H1 (cell line): ENCODE data around the gene CDK4. TPM values are rescaled to one million over a fixed set of nuclear protein-coding genes. Genes with fewer than 3 reads are reported as not detected.

ENCODE experiments used
- CTCF ChIA-PET: fragments of 300-600 bp; sonication (Branson Sonifier 250); formaldehyde crosslinking; loops from one replicate; lab custom pipeline; 2021; ENCODE audit not compliant: partially characterized antibody; lab: Charles Lee
- POLR2A ChIA-PET: fragments of 300-600 bp; sonication (Branson Sonifier 250); formaldehyde crosslinking; loops from one replicate; lab custom pipeline; 2021; ENCODE audit warnings: inconsistent platforms; ENCODE audit not compliant: partially characterized antibody; lab: Charles Lee
- DNase-seq, 2 experiments: peaks; one replicate each; pipeline versions ENCODE4 v3.0.0 to v3.0.0-alpha.2; 2010 to 2022; ENCODE audit warnings: low spot score in 2 of 2, low read depth in 1 of 2, mixed read lengths in 1 of 2
- FAIRE-seq: peaks from 2 replicates; lab custom pipeline; 2011; peaks lifted over from hg19 to GRCh38; lab: Jason Lieb, UNC
- H2AFZ ChIP-seq: 2 replicates; pipeline ENCODE4 v1.8.1; 2012; ENCODE audit warnings: low read length, inconsistent platforms
- H2AK5ac ChIP-seq: 2 replicates; pipeline ENCODE4 v1.6.1; 2013; ENCODE audit warnings: low read depth, low read length
- H2BK120ac ChIP-seq: replicated peaks from 2 replicates; pipeline ENCODE3; 2013; ENCODE audit warnings: low read depth, low read length, inconsistent platforms
- H2BK12ac ChIP-seq: 2 replicates; pipeline ENCODE4 v1.6.1; 2013; ENCODE audit warnings: low read depth, low read length
- H2BK15ac ChIP-seq: 2 replicates; pipeline ENCODE4 v1.6.1; 2013; ENCODE audit warnings: low read length
- H2BK20ac ChIP-seq: 2 replicates; pipeline ENCODE4 v1.6.1; 2013; ENCODE audit warnings: low read length
- H2BK5ac ChIP-seq: 2 replicates; pipeline ENCODE4 v1.6.1; 2013; ENCODE audit warnings: low read depth, low read length
- H3K14ac ChIP-seq: 2 replicates; pipeline ENCODE4 v1.6.1; 2013; ENCODE audit warnings: inconsistent platforms; ENCODE audit not compliant: insufficient read length
- H3K18ac ChIP-seq: 2 replicates; pipeline ENCODE4 v1.6.1; 2013; ENCODE audit warnings: low read length; ENCODE audit errors: extremely low read depth
- H3K23ac ChIP-seq: 2 replicates; pipeline ENCODE4 v1.6.1; 2013; ENCODE audit warnings: inconsistent platforms; ENCODE audit not compliant: insufficient read length
- H3K23me2 ChIP-seq: 2 replicates; pipeline ENCODE4 v1.6.1; 2013; ENCODE audit warnings: low read depth, low read length
- H3K27ac ChIP-seq: 2 replicates; pipeline ENCODE4 v1.6.1; 2011; ENCODE audit warnings: low read depth, low read length, inconsistent platforms
- H3K27me3 ChIP-seq, 4 experiments: replicated peaks in 1 of 4; 1 replicate in 1 of 4; 2 replicates in 3 of 4; pipeline versions ENCODE4 v1.6.1 to v1.8.1; 2011 to 2013; ENCODE audit warnings: low read length in 3 of 4, mild to moderate bottlenecking in 3 of 4, inconsistent platforms in 2 of 4, mixed read lengths in 2 of 4, moderate library complexity in 1 of 4; ENCODE audit not compliant: control insufficient read depth in 3 of 4, insufficient read depth in 3 of 4; ENCODE audit errors: extremely low read depth in 1 of 4
- H3K36me3 ChIP-seq, 4 experiments: 2 replicates each; pipeline versions ENCODE4 v1.6.1 to v1.8.1; 2011 to 2013; ENCODE audit warnings: mild to moderate bottlenecking in 4 of 4, low read length in 3 of 4, moderate library complexity in 2 of 4, control low read depth in 1 of 4, inconsistent platforms in 1 of 4; ENCODE audit not compliant: insufficient read depth in 4 of 4, control insufficient read depth in 2 of 4
- H3K4ac ChIP-seq: replicated peaks from 2 replicates; pipeline ENCODE3; 2013; ENCODE audit warnings: low read length, low read depth, mixed read lengths, inconsistent platforms; ENCODE audit not compliant: insufficient read length
- H3K4me1 ChIP-seq, 4 experiments: replicated peaks in 1 of 4; 1 replicate in 1 of 4; 2 replicates in 3 of 4; pipeline versions ENCODE4 v1.6.1 to v1.8.1; 2011 to 2013; ENCODE audit warnings: low read length in 3 of 4, inconsistent platforms in 2 of 4, mixed read lengths in 1 of 4; ENCODE audit not compliant: insufficient read depth in 4 of 4, control insufficient read depth in 3 of 4
- H3K4me2 ChIP-seq, 2 experiments: 2 replicates each; pipeline versions ENCODE4 v1.6.1 to v1.8.1; 2011 to 2013; ENCODE audit warnings: low read depth in 2 of 2, low read length in 2 of 2, control low read depth in 1 of 2, inconsistent platforms in 1 of 2, mild to moderate bottlenecking in 1 of 2; ENCODE audit not compliant: insufficient read depth in 1 of 2
- H3K4me3 ChIP-seq, 4 experiments: fragments of 200-600, 300-600 bp in 1 of 4; sonication (generic), shearing (Covaris generic), sonication (Bioruptor Twin) in 1 of 4; 2 replicates each; pipeline versions ENCODE4 v1.5.1 to v1.8.1; 2011 to 2016; ENCODE audit warnings: low read length in 4 of 4, low read depth in 3 of 4, control low read depth in 2 of 4, inconsistent platforms in 2 of 4, mild to moderate bottlenecking in 2 of 4, mixed read lengths in 1 of 4, moderate library complexity in 1 of 4; ENCODE audit not compliant: insufficient read depth in 2 of 4; ENCODE audit errors: extremely low read depth in 1 of 4
- H3K56ac ChIP-seq: replicated peaks from 2 replicates; pipeline ENCODE3; 2013; ENCODE audit warnings: low read depth, mild to moderate bottlenecking, mixed read lengths, low read length, inconsistent platforms; ENCODE audit not compliant: insufficient read length
- H3K79me1 ChIP-seq: 2 replicates; pipeline ENCODE4 v1.6.1; 2013; ENCODE audit warnings: low read depth, low read length, control low read depth
- H3K79me2 ChIP-seq, 2 experiments: 2 replicates each; pipeline versions ENCODE4 v1.6.1 to v1.8.1; 2012 to 2013; ENCODE audit warnings: low read length in 2 of 2, mild to moderate bottlenecking in 2 of 2, inconsistent platforms in 1 of 2; ENCODE audit not compliant: insufficient read depth in 2 of 2, control insufficient read depth in 1 of 2
- H3K9ac ChIP-seq, 4 experiments: replicated peaks in 1 of 4; 1 replicate in 1 of 4; 2 replicates in 3 of 4; pipeline versions ENCODE4 v1.6.1 to v1.8.1; 2011 to 2013; ENCODE audit warnings: low read depth in 3 of 4, low read length in 3 of 4, control low read depth in 2 of 4, mild to moderate bottlenecking in 2 of 4, moderate library complexity in 2 of 4, inconsistent platforms in 1 of 4; ENCODE audit errors: extremely low read depth in 1 of 4
- H3K9me3 ChIP-seq, 2 experiments: 2 replicates each; pipeline versions ENCODE4 v1.6.1 to v1.8.1; 2012 to 2013; ENCODE audit warnings: mild to moderate bottlenecking in 2 of 2, moderate library complexity in 2 of 2, control low read depth in 1 of 2, inconsistent platforms in 1 of 2, low read depth in 1 of 2, low read length in 1 of 2, mixed read lengths in 1 of 2; ENCODE audit not compliant: insufficient read depth in 2 of 2
- H4K20me1 ChIP-seq, 2 experiments: replicated peaks in 1 of 2; 2 replicates each; pipeline versions ENCODE3 to v1.8.1; 2011 to 2013; ENCODE audit warnings: inconsistent platforms in 2 of 2, low read length in 2 of 2, mild to moderate bottlenecking in 1 of 2; ENCODE audit not compliant: insufficient read depth in 2 of 2, control insufficient read depth in 1 of 2
- H4K5ac ChIP-seq: 2 replicates; pipeline ENCODE4 v1.6.1; 2013; ENCODE audit warnings: low read length, low read depth, mixed read lengths, inconsistent platforms; ENCODE audit not compliant: insufficient read length
- H4K8ac ChIP-seq: 2 replicates; pipeline ENCODE4 v1.8.0; 2013; ENCODE audit warnings: mild to moderate bottlenecking, moderate library complexity, low read length, inconsistent platforms; ENCODE audit not compliant: insufficient read depth; ENCODE audit errors: extremely low read depth
- H4K91ac ChIP-seq: replicated peaks from 2 replicates; pipeline ENCODE3; 2013; ENCODE audit warnings: low read length, mixed read lengths, inconsistent platforms; ENCODE audit not compliant: insufficient read length
- CHD2 ChIP-seq: IDR thresholded peaks from 2 replicates; pipeline ENCODE4 v1.6.1; 2012; ENCODE audit warnings: low read length, improper control_type of control experiment
- CREB1 ChIP-seq: IDR thresholded peaks from 2 replicates; pipeline ENCODE4 v1.6.1; 2012; ENCODE audit warnings: inconsistent platforms
- EZH2 ChIP-seq: fragments of 200-600 bp; sonication (generic); IDR thresholded peaks from 2 replicates; pipeline ENCODE4 v1.7.1; 2012; ENCODE audit warnings: low read depth, mild to moderate bottlenecking, moderate library complexity, low read length, inconsistent platforms; ENCODE audit not compliant: severe bottlenecking
- FOSL1 ChIP-seq: IDR thresholded peaks from 2 replicates; pipeline ENCODE4 v1.6.1; 2011; ENCODE audit warnings: mild to moderate bottlenecking, low read depth, low read length, moderate library complexity; ENCODE audit not compliant: insufficient read depth
- JUND ChIP-seq: IDR thresholded peaks from 2 replicates; pipeline ENCODE4 v1.6.1; 2011; ENCODE audit warnings: mild to moderate bottlenecking, improper control_type of control experiment, low read length
- KDM4A ChIP-seq: IDR thresholded peaks from one replicate; pipeline ENCODE4 v1.7.1; 2012; ENCODE audit warnings: low read depth, mild to moderate bottlenecking, moderate library complexity, low read length, inconsistent platforms; ENCODE audit not compliant: severe bottlenecking
- RXRA ChIP-seq: IDR thresholded peaks from 2 replicates; pipeline ENCODE4 v1.6.1; 2011; ENCODE audit warnings: low read depth, mild to moderate bottlenecking, low read length, moderate library complexity; ENCODE audit not compliant: insufficient read depth
- SRF ChIP-seq: IDR thresholded peaks from 2 replicates; pipeline ENCODE4 v1.6.1; 2011; ENCODE audit warnings: mild to moderate bottlenecking, low read depth, low read length, moderate library complexity
- TAF7 ChIP-seq: optimal IDR thresholded peaks from 2 replicates; pipeline ENCODE3; 2011; ENCODE audit warnings: low read depth, mild to moderate bottlenecking, inconsistent platforms, low read length, moderate library complexity, borderline replicate concordance
- TCF12 ChIP-seq: IDR thresholded peaks from 2 replicates; pipeline ENCODE4 v1.6.1; 2011; ENCODE audit warnings: low read depth, mild to moderate bottlenecking, low read length
- ZNF274 ChIP-seq: IDR thresholded peaks from 2 replicates; pipeline ENCODE4 v1.7.0; 2012; ENCODE audit warnings: low read length, borderline replicate concordance; ENCODE audit errors: extremely low read depth
- WGBS, 2 experiments: shearing (Covaris generic) in 1 of 2; methylation state at CpG; one replicate each; pipeline versions ENCODE4 v1.1.6 to v1.1.7; 2013 to 2015; ENCODE audit warnings: low lambda C conversion rate in 2 of 2, mixed read lengths in 2 of 2, inconsistent platforms in 1 of 2, low coverage in 1 of 2, missing lambda C conversion rate in 1 of 2; ENCODE audit not compliant: insufficient replicate concordance in 2 of 2, insufficient coverage in 1 of 2, insufficient read length in 1 of 2; ENCODE audit errors: extremely low coverage in 1 of 2, missing lambda C conversion rate in 1 of 2; 5-methylcytosine and 5-hydroxymethylcytosine counted together
- polyA plus RNA-seq, 7 experiments: library from polyadenylated mRNA; depleted of rRNA in 3 of 7; stranded (reverse) in 5 of 7; unstranded in 2 of 7; fragments of >200 nt in 5 of 7; fragments of 200-250 nt in 2 of 7; gene quantifications; 1 replicate in 5 of 7; 2 replicates in 1 of 7; 4 replicates in 1 of 7; pipeline versions ENCODE4 v1.2.1 to v1.2.3, GENCODE V29; 2011 to 2013; ENCODE audit warnings: missing spikeins in 2 of 7, mixed read lengths in 2 of 7
- total RNA-seq: library from RNA; stranded (reverse); fragmentation: NEBNext Ultra II Directional; extraction: Animal tissue kit (Norgen Biotek cat#: 25700); gene quantifications from 2 replicates; pipeline ENCODE4 v1.2.1, GENCODE V29; 2021

The CDK4 gene
- total and polyA plus RNA-seq, 2 of the 8 experiments (the other 6 are each of a cell fraction or from before 2014, with no cell fraction given) = 174 to 368 TPM

- H2AK5ac ChIP-seq = no peak overlapping the region
- H2AFZ ChIP-seq = no peak overlapping the region
- no peak overlapping the region for H2BK120ac ChIP-seq
- no peak overlapping the region for H3K4me3 ChIP-seq
- no peak overlapping the region for H2BK20ac ChIP-seq
- no peak overlapping the region for H2BK12ac ChIP-seq
- H3K18ac ChIP-seq = no peak overlapping the region
- H3K27me3 ChIP-seq = peaks cover 0 to 15% (median 8%) of the 10 kb centered on the region in 4 experiments; a peak in 4 of 7 replicates
- no peaks in the 10 kb centered on the region for H3K9me3 ChIP-seq
- no peaks in the 10 kb centered on the region for H3K79me1 ChIP-seq
- H2BK5ac ChIP-seq = no peak overlapping the region
- H3K4ac ChIP-seq = no peak overlapping the region
- no peak overlapping the region for H3K27ac ChIP-seq
- no peaks in the 10 kb centered on the region for H3K23me2 ChIP-seq
- H2BK15ac ChIP-seq = no peak overlapping the region
- ChIA-PET CTCF (interaction anchor here (1.1 to 11.7 kb wide), 8 partner anchors 13 to 135 kb away, joined by 3 to 149 read pairs (median 4); partner anchors contain the start of genes AGAP2, B4GALNT1 and OS9), POLR2A (interaction anchor here (0.6 to 1.4 kb wide), 4 partner anchors 10 to 182 kb away, joined by 3 read pairs; no protein-coding TSS in a partner anchor)
- WGBS, 2 experiments = 88% methylated on average over 16 of the region's 20 CpGs; no CpG with 5 or more reads in 1 of the 2 experiments
- no peak overlapping the region for H4K5ac ChIP-seq
- H4K20me1 ChIP-seq = peaks cover 0 to 3% of the 10 kb centered on the region in 2 experiments
- no peak overlapping the region for H4K91ac ChIP-seq
- H4K8ac ChIP-seq = no peak overlapping the region
- no peaks in the 10 kb centered on the region for H3K4me1 ChIP-seq
- peaks cover 0 to 22% (median 5%) of the 10 kb centered on the region in 4 experiments; a peak in 4 of 8 replicates for H3K36me3 ChIP-seq
- H3K4me2 ChIP-seq = no peak overlapping the region
- no peak overlapping the region for H3K14ac ChIP-seq
- no peak for FAIRE-seq
- DNase-seq = peak in 1 of 2 experiments; percentile 37
- no peaks in the 10 kb centered on the region for H3K79me2 ChIP-seq
- no peak overlapping the region for H3K9ac ChIP-seq
- no peak overlapping the region for H3K56ac ChIP-seq
- no peak overlapping the region for H3K23ac ChIP-seq
- no peak for TF ChIP-seq CHD2
- no peak for TF ChIP-seq SRF
- no peak for TF ChIP-seq TCF12
- no peak for TF ChIP-seq KDM4A
- TF ChIP-seq EZH2 = no peak
- TF ChIP-seq TAF7 = no peak
- TF ChIP-seq ZNF274 = no peak
- TF ChIP-seq CREB1 = no peak
- TF ChIP-seq FOSL1 = no peak
- no peak for TF ChIP-seq JUND
- no peak for TF ChIP-seq RXRA
Observed at GRCh38 chr12:57719777-57720605, 32.1 kb downstream of the CDK4 start.
